SW 1271 (cell line): Measurements from ENCODE around the gene ALCAM.
"Not testable (repeated sequence)": the region's sequence is repeated elsewhere in the genome, so short reads cannot be mapped to it uniquely, and the experiment has no call there.

Experiments used
- DNase-seq, 2 experiments: peaks; one replicate each; lab custom pipeline; 2025; lab: John Stamatoyannopoulos, UW

The ALCAM gene

DNA sequence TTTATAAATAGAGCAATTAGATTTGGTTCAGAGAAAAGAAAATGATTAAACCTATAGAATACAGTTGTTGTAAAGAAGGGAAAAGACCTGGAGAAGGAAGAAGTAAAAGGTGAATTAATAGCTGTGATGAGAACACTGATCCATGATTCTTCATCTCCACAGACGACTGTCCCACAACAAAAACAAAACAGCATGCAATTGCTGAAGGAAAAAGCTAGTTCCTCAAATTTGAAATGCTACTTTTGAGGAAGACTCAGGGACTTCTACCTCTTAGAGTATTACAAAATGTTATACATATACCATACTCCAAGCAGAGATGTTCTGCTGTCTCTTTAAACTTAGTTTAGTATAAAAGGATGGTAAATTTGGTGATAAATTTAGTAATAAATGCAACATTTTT is 21.5 kb downstream of the ALCAM start:
- no peak for DNase-seq

GRCh38 chr3:105389759-105390158 is 23.1 kb downstream of the ALCAM start:
- not testable (repeated sequence) for DNase-seq

DNA sequence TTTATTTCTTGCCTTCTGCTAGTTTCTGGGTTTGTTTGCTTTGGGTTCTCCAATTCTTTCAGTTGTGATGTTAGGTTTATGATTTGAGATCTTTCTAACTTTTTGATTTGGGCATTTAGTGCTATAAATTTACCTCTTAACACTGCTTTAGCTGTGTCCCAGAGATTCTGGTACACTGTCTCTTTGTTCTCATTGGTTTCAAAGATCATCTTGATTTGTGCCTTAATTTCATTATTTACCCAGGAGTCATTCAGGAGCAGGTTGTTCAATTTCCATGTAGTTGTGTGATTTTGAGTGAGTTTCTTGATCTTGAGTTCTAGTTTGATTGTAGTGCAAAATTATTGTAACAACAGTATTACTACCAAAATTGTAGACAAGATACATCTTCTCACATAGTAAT is 25.9 kb downstream of the ALCAM start:
- not testable (repeated sequence) for DNase-seq

- no peak for DNase-seq
Observed at GRCh38 chr3:105394177-105394576, 27.5 kb downstream of the ALCAM start.

DNA sequence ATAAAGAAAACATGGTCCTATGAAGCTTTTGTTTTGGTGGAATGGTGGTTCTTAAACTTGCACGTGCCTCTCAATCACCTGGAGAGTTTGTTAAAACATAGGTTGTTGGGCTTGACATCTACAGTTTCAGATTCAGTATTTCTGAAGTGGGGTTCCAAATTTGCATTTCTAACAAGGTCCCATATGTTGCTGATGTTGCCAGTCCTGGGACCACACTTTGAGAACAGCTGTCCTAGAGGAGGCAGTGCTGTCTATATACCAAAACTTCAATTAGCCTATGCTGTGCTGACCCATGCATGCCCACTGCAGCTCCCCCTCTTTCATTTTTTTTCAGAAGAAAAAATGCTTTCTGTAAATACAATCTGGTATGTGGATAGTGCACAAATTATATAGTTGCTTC is 31.3 kb downstream of the ALCAM start:
- DNase-seq, result no peak

- no peak for DNase-seq
Observed at GRCh38 chr3:105398437-105398836, 31.7 kb downstream of the ALCAM start.

- no peak for DNase-seq
Observed at GRCh38 chr3:105399062-105399461, 32.4 kb downstream of the ALCAM start.

GRCh38 chr3:105399611-105400010 is 32.9 kb downstream of the ALCAM start:
- DNase-seq, result no peak

DNA sequence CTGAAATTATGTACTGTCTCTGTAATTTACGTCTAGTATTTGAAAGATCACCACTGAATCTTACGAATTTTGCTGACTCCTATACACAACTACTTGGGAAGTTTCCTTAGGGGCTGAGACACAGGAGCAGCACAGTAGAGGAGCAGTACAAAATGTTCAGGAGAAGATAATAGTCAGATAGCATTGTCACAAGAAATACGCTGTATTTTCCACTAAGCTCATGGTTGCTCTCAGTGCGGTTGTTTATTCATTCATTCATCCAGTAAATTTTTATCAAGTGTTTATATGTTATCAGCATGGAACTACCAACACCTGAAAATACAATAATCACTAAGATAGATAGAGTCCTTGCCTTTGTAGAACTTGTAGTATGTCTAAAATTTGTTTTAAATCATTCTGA is 34.5 kb downstream of the ALCAM start:
- DNase-seq, result no peak

DNA sequence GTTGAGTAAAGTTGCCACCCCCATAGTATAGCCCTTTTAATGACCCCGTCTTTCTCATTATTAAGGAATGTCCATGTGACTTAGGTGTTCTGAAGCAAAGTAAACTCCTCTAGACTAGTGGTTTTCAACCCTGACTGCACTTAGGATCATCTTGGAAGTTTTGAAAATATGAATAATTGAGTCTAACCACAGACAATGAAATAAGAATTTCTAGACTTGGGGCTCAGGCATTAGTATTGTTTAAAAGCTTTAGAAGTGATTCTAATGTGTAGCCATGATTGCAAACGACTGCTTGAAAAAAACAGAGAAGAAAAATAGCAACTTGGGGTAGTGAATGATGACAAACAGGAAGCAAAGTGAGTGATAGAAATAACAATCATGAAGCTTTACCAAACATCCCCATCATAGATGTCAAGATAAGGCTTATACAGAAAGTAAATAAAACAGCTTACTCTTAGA is 35.0 kb downstream of the ALCAM start:
- DNase-seq, result peak in 1 of 2 experiments; percentile 57

GRCh38 chr3:105402287-105402801 is 35.6 kb downstream of the ALCAM start:
- DNase-seq, result peak in 1 of 2 experiments; percentile 4

DNA sequence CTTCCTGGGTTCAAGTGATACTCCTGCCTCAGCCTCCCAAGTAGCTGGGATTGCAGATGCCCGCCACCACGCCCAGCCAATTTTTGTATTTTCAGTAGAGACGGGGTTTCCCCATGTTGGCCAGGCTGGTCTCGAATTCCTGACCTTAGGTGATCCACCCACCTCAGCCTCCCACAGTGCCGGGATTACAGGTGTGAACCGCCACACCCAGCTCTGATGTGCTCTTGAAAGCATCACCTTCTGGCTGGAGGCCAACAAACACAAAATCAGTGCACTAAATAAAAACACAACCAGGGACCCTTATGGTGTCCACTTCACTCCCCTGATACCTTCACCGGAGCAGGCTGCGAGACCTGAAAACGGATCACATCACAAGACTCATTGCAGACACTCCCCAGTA is 36.3 kb downstream of the ALCAM start:
- not testable (repeated sequence) for DNase-seq

DNA sequence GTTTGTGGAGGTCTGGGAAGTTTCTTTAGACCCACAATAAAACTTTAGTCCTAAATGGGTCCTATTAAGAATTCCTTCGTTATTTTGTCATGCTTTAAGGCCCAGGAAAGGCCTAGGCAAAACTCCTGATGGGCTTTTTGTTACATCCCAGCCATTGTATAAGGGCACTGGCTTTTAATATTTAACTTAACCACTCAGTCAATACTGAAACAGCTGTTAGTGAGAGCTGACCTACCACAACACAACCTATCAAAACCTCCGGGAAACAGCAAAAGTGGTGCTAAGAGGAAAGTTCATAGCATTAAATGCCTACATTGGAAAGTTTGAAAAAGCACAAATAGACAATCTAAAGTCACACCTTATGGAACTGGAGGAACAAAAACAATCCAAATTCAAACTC is 39.6 kb downstream of the ALCAM start:
- DNase-seq, result no peak

- DNase-seq, result no peak
Observed at GRCh38 chr3:105409364-105409763, 42.7 kb downstream of the ALCAM start.

DNA sequence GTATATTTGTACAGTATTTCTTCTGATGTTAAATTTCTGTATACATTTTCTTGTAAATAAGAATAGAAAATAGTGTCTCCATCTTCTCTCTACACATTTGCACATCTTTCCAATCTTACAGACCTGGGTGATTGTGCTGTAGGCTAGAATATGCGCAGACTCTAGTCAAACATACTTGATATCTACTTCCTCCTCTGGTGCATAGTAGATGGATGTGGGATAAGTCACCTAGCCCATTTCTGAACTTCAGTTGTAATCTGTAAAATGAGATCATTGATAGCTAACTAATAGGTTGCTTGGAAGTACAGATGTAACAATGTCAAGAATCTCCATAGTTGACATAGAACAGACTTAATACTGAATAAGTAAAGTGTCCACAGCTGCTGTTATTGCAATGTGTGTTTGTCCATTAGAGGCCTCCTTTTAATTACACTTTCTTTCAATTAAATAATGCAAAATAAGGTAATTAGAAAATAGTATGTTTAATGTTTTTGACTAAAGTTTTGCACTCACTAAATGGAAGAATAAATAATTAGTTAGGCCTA is 46.7 kb downstream of the ALCAM start:
- DNase-seq, result no peak

- no peak for DNase-seq
Observed at GRCh38 chr3:105414841-105415240, 48.1 kb downstream of the ALCAM start.

- DNase-seq, result no peak
Observed at GRCh38 chr3:105415951-105416350, 49.2 kb downstream of the ALCAM start.

DNA sequence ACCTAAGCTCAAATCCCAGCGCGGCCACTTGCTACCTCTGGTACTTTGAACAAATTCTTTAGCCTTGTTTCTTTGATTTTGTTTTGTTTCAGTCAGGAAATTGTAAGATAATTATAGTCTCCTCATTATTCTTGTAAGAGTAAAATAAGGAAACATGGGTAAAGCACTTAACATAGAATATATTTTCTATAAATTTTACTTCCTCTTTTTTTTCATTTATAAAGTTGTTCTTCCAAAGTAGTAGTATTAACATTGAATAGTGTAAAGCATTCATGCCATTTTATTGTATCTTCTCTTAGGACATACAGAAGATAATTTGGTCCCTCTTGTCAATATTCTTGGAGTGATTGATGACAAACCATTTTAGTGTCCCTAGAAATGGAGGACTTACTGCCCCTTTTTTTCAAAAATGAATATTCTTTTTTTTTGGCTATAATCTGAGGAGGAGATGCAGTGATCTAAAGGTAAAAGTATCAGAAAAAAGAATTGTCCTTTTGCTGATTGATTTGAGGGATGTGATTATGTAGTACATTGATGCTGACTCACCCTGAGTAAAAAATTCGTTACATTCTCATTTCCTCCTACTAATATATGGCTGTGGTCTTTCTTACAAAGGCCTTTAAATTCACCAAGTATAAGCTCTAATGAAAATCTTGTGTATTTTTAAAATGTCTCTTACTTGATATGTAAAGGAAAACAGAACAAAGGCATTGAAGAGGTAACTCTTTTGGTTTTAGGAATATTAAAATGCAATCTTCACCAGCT is 51.0 kb downstream of the ALCAM start:
- DNase-seq, result no peak

DNA sequence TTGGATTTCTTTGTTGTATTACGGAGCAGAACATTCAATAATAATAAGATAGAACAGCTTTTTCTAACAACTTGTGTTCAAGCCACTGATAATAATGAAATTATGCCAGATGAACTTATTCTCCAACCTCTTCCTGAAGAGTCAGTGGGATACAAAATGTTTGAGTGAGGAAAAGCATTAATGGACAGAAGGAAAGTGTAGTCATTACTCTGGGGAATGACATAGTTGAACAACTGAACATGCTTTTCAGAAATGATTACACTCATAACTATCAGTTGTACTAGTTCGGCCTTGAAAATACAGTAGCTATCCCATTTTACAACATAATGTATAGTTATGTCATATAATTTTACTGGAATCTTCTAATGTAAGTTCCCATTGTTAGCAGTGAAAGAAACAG is 55.9 kb downstream of the ALCAM start:
- DNase-seq, result no peak

- DNase-seq, result no peak
Observed at GRCh38 chr3:105423397-105423796, 56.7 kb downstream of the ALCAM start.

DNA sequence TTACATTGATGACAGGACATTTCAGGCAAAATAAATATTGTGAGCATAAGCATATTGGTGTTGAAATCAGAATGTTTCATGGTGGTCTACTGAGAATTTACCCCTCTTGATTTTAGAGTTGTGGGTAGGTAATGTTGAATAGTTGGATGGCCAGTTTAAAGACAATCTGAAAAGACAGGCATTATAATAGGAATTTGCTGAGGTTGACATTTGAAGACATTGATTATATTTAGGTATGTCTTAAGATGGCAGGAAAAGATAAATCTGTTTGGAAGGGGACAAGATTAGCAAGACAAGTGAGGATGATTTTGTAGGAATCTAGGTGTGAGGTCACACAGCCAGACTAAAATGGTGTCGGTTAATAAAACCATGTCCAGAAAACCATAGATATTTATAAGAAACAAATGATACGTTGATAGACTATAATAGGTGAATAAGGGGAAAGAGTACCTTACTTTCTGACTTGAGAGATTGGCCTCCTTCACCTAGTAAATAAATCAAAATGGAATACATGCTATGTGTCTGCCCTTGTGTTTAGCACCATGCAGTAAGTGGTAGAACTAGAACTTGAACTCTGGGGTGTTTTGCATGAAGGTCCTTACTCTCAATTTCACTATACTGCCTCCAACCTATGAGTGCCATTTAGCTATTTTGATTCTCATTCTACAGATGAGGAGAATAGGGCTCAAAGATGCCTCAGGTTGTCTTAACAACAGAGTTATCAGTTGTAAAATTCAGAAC is 57.9 kb downstream of the ALCAM start:
- DNase-seq, result no peak

GRCh38 chr3:105425153-105425502 is 58.4 kb downstream of the ALCAM start:
- no peak for DNase-seq

GRCh38 chr3:105427332-105427731 is 60.6 kb downstream of the ALCAM start:
- no peak for DNase-seq
